ENCODE measurements around the gene MTMR2. TPM values are rescaled to one million over a fixed set of nuclear protein-coding genes. Genes with fewer than 3 reads are reported as not detected.
A peak's percentile ranks its signal among the peaks of the same experiment; 100 is the strongest.

The MTMR2 gene
- total and polyA plus RNA-seq, 9 of the 15 experiments (the other 6 are each of a cell fraction or from before 2014, with no cell fraction given) = 12.6 to 35.8 (median 25.2) TPM

GRCh38 chr11:95917193-95918036 is 6.5 kb downstream of the MTMR2 start:
- intact Hi-C loops (cut with micrococcal nuclease) = no loop called here
- FAIRE-seq (no peak), ATAC-seq (no peak), DNase-seq (ENCODE audit: extremely low read depth in 1 of 4, low spot score in 3 of 4) (no peak)
- in situ Hi-C loops (cut with MboI) = no loop called here
- Histone ChIP-seq H3K4me3 (no peak overlapping the region), H3K9me1 (ENCODE audit: control insufficient read depth, insufficient read depth, low read length) (no peaks in the 10 kb centered on the region), H3K9ac (ENCODE audit: insufficient read depth in 1 of 2, low read depth in 2 of 2, low read length in 2 of 2) (no peak overlapping the region), H4K20me1 (replicated peaks; ENCODE audit: control insufficient read depth, insufficient read depth, low read length) (no peaks in the 10 kb centered on the region), H2AFZ (ENCODE audit: low read depth, low read length) (no peak overlapping the region), H3K4me1 (replicated peaks in 1 of 2; ENCODE audit: control insufficient read depth in 2 of 2, insufficient read depth in 2 of 2, low read length in 2 of 2) (no peaks in the 10 kb centered on the region; a peak in 1 of 5 replicates), H3K36me3 (ENCODE audit: control insufficient read depth, insufficient read depth, low read length) (no peaks in the 10 kb centered on the region), H3K9me3 (replicated peaks; ENCODE audit: control insufficient read depth, insufficient read depth, low read depth, low read length) (no peaks in the 10 kb centered on the region), H3K27me3 (ENCODE audit: control insufficient read depth in 2 of 2, insufficient read depth in 2 of 2, low read length in 2 of 2) (no peaks in the 10 kb centered on the region), H3K27ac (ENCODE audit: extremely low read depth, low read depth, low read length) (no peak overlapping the region), H3K4me2 (ENCODE audit: insufficient read depth, low read length) (no peak overlapping the region), H3K79me2 (ENCODE audit: control insufficient read depth, insufficient read depth, low read length) (peaks cover 56% of the 10 kb centered on the region)
- ChIA-PET POLR2A (no interaction called here), CTCF (ENCODE audit: low intra/inter-chr PET ratio) (interaction anchor here (0.6 kb wide), 1 partner anchor 169 kb away, joined by 3 read pairs; no protein-coding TSS in a partner anchor)
- BruUV-seq (replicated peaks) = no TSS peak
- TF ChIP-seq NFIX (CRISPR knock-in tag; IDR thresholded peaks at IDR 0.05; ENCODE audit: low read depth) (peak; percentile 40; the same call in 1 of the 2 replicates), NFIC (IDR thresholded peaks at IDR 0.05) (peak; percentile 81), ZNF507 (tag; conservative IDR thresholded peaks at IDR 0.05) (no peak), ZNF324 (CRISPR knock-in tag; IDR thresholded peaks at IDR 0.05) (no peak)
- WGBS (ENCODE audit: insufficient coverage, low coverage, missing lambda C conversion rate) = 84% methylated on average over 8 of the region's 8 CpGs

DNA sequence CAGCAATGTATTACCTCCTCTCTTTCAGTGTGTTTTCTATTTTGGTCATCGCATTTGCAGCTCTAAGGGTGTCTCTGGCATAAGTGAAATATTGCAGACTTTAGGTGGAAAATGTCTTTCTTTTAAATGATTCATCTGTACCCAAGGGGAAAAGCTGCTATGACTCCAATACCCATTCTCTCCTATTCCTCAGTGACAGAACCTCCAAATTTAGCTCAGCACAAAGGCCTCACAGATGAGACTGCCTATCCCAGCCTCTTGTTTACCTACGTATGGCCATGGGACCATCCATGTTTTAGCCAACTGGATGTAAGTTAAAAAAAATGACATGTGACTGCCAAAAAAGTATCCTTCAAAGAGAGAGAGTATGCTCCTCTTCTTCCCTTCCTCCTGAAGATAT is 7.9 kb downstream of the MTMR2 start:
- peaks cover 43% of the 10 kb centered on the region for H3K79me2 ChIP-seq (ENCODE audit: control insufficient read depth, insufficient read depth, low read length)
- H3K4me3 ChIP-seq = no peak overlapping the region
- H2AFZ ChIP-seq (ENCODE audit: low read depth, low read length) = no peak overlapping the region
- WGBS (ENCODE audit: insufficient coverage, low coverage, missing lambda C conversion rate) = 92% methylated on average over 2 of the region's 2 CpGs
- no peak for FAIRE-seq
- H3K4me2 ChIP-seq (ENCODE audit: insufficient read depth, low read length) = no peak overlapping the region
- no peak overlapping the region for H3K27ac ChIP-seq (ENCODE audit: extremely low read depth, low read depth, low read length)
- no peak for ATAC-seq
- no peaks in the 10 kb centered on the region for H3K9me3 ChIP-seq (replicated peaks; ENCODE audit: control insufficient read depth, insufficient read depth, low read depth, low read length)
- ChIA-PET POLR2A (no interaction called here), CTCF (ENCODE audit: low intra/inter-chr PET ratio) (interaction anchor here (0.7 kb wide), 1 partner anchor 17 kb away, joined by 3 read pairs; no protein-coding TSS in a partner anchor)
- no peaks in the 10 kb centered on the region for H3K27me3 ChIP-seq (ENCODE audit: control insufficient read depth in 2 of 2, insufficient read depth in 2 of 2, low read length in 2 of 2)
- H4K20me1 ChIP-seq (replicated peaks; ENCODE audit: control insufficient read depth, insufficient read depth, low read length) = no peaks in the 10 kb centered on the region
- no peaks in the 10 kb centered on the region for H3K36me3 ChIP-seq (ENCODE audit: control insufficient read depth, insufficient read depth, low read length)
- no peaks in the 10 kb centered on the region for H3K9me1 ChIP-seq (ENCODE audit: control insufficient read depth, insufficient read depth, low read length)
- DNase-seq (ENCODE audit: extremely low read depth in 1 of 4, low spot score in 3 of 4) = no peak
- no peak for TF ChIP-seq MCM3 (IDR thresholded peaks at IDR 0.05)
- intact Hi-C loops (cut with micrococcal nuclease) (no loop called here), in situ Hi-C loops (cut with MboI) (no loop called here)
- BruUV-seq (replicated peaks) = no TSS peak
- H3K9ac ChIP-seq (ENCODE audit: insufficient read depth in 1 of 2, low read depth in 2 of 2, low read length in 2 of 2) = no peak overlapping the region
- no peaks in the 10 kb centered on the region for H3K4me1 ChIP-seq (replicated peaks in 1 of 2; ENCODE audit: control insufficient read depth in 2 of 2, insufficient read depth in 2 of 2, low read length in 2 of 2)
